Thymus (tissue), 11 donors: Measurements from ENCODE around the gene ANKS1B. TPM values are rescaled to one million over a fixed set of nuclear protein-coding genes. Genes with fewer than 3 reads are reported as not detected.
A peak's percentile ranks its signal among the peaks of the same experiment; 100 is the strongest.
"Not testable (repeated sequence)": the region's sequence is repeated elsewhere in the genome, so short reads cannot be mapped to it uniquely, and the experiment has no call there.

Source experiments
- DNase-seq, 9 donors: peaks; one replicate each; pipeline ENCODE4 v3.0.0-alpha.2; 2013; ENCODE audit warnings: low spot score in 9 of 9, low read depth in 6 of 9, missing footprints in 1 of 9
- H3K27ac ChIP-seq, 2 donors: one replicate each; pipeline ENCODE4 v1.5.1; 2013; ENCODE audit warnings: control low read depth in 1 of 2, low read depth in 1 of 2, low read length in 1 of 2, mild to moderate bottlenecking in 1 of 2, moderate library complexity in 1 of 2
- H3K27me3 ChIP-seq, 2 donors: one replicate each; pipeline ENCODE4 v1.5.1; 2013; ENCODE audit warnings: low read length in 1 of 2; ENCODE audit not compliant: control insufficient read depth in 2 of 2, insufficient read depth in 1 of 2
- H3K36me3 ChIP-seq, 2 donors: one replicate each; pipeline ENCODE4 v1.5.1; 2013; ENCODE audit warnings: low read length in 1 of 2, mild to moderate bottlenecking in 1 of 2, moderate library complexity in 1 of 2; ENCODE audit not compliant: control insufficient read depth in 2 of 2, insufficient read depth in 2 of 2
- H3K4me1 ChIP-seq, 2 donors: one replicate each; pipeline ENCODE4 v1.5.1; 2013; ENCODE audit warnings: low read length in 2 of 2; ENCODE audit not compliant: control insufficient read depth in 2 of 2, insufficient read depth in 2 of 2
- H3K4me3 ChIP-seq, 2 donors: one replicate each; pipeline ENCODE4 v1.5.1; 2013; ENCODE audit warnings: low read length in 2 of 2, control low read depth in 1 of 2, mild to moderate bottlenecking in 1 of 2
- H3K9me3 ChIP-seq, 2 donors: one replicate each; pipeline ENCODE4 v1.5.1; 2013; ENCODE audit warnings: low read length in 1 of 2, mild to moderate bottlenecking in 1 of 2; ENCODE audit not compliant: control insufficient read depth in 2 of 2, insufficient read depth in 1 of 2
- WGBS: extraction: QIAGEN DNeasy Blood & Tissue Kit; methylation state at CpG from one replicate; pipeline ENCODE4 v1.1.7; 2013; 5-methylcytosine and 5-hydroxymethylcytosine counted together
- polyA plus RNA-seq: library from polyadenylated mRNA; stranded (reverse); fragments of 200-250 nt; gene quantifications from one replicate; pipeline ENCODE4 v1.2.3, GENCODE V29; 2013
- total RNA-seq: library from RNA; stranded (reverse); fragments of 120-200 nt; gene quantifications from one replicate; pipeline ENCODE4 v1.2.4, GENCODE V29; 2013
- donor health status: healthy.

ANKS1B gene
- total and polyA plus RNA-seq, 2 donors: 3.5 to 4.9 TPM

DNA sequence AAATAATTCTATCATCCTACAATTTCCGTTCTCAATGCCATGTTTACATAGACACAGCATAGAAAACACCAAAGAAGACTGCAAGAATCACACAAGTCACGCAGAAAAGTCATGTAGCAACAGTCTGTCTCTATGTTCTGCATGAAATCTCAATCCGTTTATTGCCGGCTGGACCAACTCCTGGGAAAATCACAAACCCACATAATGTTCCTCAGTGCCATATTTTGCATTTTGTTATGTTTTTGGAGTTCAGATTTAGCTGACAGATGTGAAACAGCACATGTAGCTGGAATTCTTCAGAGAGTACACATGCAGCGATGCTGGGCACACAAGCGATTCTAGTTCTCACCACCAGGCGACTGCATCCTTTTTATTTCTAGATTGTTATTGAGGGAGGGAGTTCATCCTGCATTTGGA is 1146.5 kb downstream of the ANKS1B start:
- H3K9me3 ChIP-seq: no peaks in the 10 kb centered on the region
- no peaks in the 10 kb centered on the region for H3K36me3 ChIP-seq
- no peak overlapping the region for H3K27ac ChIP-seq
- H3K4me1 ChIP-seq: no peaks in the 10 kb centered on the region
- WGBS: 64% methylated on average over 7 of the region's 7 CpGs
- no peaks in the 10 kb centered on the region for H3K27me3 ChIP-seq
- no peak overlapping the region for H3K4me3 ChIP-seq
- DNase-seq: no peak

- not testable (repeated sequence) for DNase-seq, H3K4me1 ChIP-seq, H3K36me3 ChIP-seq, H3K27me3 ChIP-seq, H3K4me3 ChIP-seq, H3K9me3 ChIP-seq, H3K27ac ChIP-seq
- 92% methylated on average over 12 of the region's 12 CpGs for WGBS
Observed at GRCh38 chr12:98837134-98837752, 1147.5 kb downstream of the ANKS1B start.

GRCh38 chr12:98830657-98831056 is 1154.1 kb downstream of the ANKS1B start:
- Histone ChIP-seq H3K36me3 (no peaks in the 10 kb centered on the region), H3K27ac (no peak overlapping the region), H3K27me3 (no peaks in the 10 kb centered on the region), H3K9me3 (no peaks in the 10 kb centered on the region), H3K4me3 (no peak overlapping the region), H3K4me1 (no peaks in the 10 kb centered on the region)
- DNase-seq: no peak
- 90% methylated on average over 7 of the region's 7 CpGs for WGBS

DNA sequence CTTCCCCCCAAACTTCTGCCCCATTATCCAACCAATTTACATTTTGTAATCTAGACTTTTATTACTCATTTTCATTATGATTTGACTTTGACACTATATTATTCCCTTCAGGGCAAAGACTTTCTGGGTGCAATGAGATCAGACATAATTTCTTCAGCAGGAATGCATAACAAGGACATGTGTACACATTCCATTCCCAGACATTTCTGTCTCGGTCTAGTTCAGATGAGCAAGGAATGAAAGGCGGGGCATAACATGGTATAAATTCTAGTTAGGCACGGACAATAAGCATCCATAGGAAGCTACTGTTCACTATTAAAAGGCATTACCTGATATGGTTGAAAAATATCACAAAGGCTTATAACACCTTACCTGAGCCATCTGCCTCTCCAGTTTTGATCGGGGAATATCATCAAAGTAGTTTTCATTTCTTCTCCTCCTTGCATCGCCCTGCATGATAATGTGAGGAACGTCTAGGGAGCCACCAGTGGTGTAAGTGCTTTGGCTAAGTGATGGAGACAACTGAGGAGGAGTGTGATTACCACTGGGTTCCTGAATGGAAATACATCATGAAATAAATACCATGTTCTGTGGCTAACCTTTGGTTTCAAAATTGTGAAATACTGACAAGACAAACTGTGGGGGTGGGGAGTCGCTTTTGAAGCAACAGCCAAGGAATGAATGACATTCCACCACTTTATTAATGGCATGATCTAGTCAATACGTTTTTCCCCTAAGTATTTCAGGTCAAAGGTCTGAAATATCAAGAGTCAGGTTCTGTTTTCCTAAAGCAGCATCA is 1155.7 kb downstream of the ANKS1B start:
- Histone ChIP-seq H3K27ac (no peak overlapping the region), H3K36me3 (no peaks in the 10 kb centered on the region), H3K9me3 (no peaks in the 10 kb centered on the region), H3K4me3 (no peak overlapping the region), H3K27me3 (no peaks in the 10 kb centered on the region), H3K4me1 (no peaks in the 10 kb centered on the region)
- DNase-seq: no peak
- WGBS: 87% methylated on average over 8 of the region's 8 CpGs

GRCh38 chr12:98823012-98823411 is 1161.7 kb downstream of the ANKS1B start:
- Histone ChIP-seq H3K27me3 (no peaks in the 10 kb centered on the region), H3K36me3 (no peaks in the 10 kb centered on the region), H3K9me3 (no peaks in the 10 kb centered on the region), H3K27ac (no peak overlapping the region), H3K4me1 (no peaks in the 10 kb centered on the region), H3K4me3 (no peak overlapping the region)
- 93% methylated on average over 5 of the region's 5 CpGs for WGBS
- DNase-seq: no peak

GRCh38 chr12:98821866-98822265 is 1162.9 kb downstream of the ANKS1B start:
- WGBS: 79% methylated on average over 3 of the region's 3 CpGs
- Histone ChIP-seq H3K27ac (no peak overlapping the region), H3K9me3 (no peaks in the 10 kb centered on the region), H3K27me3 (no peaks in the 10 kb centered on the region), H3K4me3 (no peak overlapping the region), H3K4me1 (no peaks in the 10 kb centered on the region), H3K36me3 (no peaks in the 10 kb centered on the region)
- peak in 1 of 9 donors; percentile 4 for DNase-seq

DNA sequence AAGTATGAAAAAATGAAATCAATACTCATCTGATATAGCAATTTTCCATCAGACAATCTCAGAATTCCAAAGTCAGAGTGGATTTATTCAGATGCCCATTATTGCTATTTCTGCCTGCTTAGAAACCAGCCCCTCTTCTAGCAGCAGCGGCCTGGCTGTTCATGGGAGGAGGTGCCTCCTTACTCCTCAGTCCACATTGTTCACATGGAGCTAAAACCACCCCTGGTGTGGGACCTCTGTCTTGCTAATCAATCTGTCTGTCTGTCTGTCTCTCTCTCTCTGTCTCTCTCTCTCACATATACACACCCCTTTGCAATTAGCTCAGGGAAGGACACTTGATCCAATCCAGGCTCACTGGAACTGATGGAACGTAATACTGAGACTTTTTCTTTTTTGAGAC is 1163.5 kb downstream of the ANKS1B start:
- no peaks in the 10 kb centered on the region for H3K36me3 ChIP-seq
- no peak for DNase-seq
- H3K9me3 ChIP-seq: no peaks in the 10 kb centered on the region
- no peak overlapping the region for H3K4me3 ChIP-seq
- 53% methylated on average over 2 of the region's 2 CpGs for WGBS
- no peaks in the 10 kb centered on the region for H3K4me1 ChIP-seq
- H3K27me3 ChIP-seq: no peaks in the 10 kb centered on the region
- no peak overlapping the region for H3K27ac ChIP-seq

GRCh38 chr12:98819821-98820404 is 1164.8 kb downstream of the ANKS1B start:
- 79% methylated on average over 8 of the region's 8 CpGs for WGBS
- no peaks in the 10 kb centered on the region for H3K27me3 ChIP-seq
- H3K4me1 ChIP-seq: no peaks in the 10 kb centered on the region
- H3K9me3 ChIP-seq: no peaks in the 10 kb centered on the region
- no peak overlapping the region for H3K4me3 ChIP-seq
- no peaks in the 10 kb centered on the region for H3K36me3 ChIP-seq
- DNase-seq: no peak
- no peak overlapping the region for H3K27ac ChIP-seq

DNA sequence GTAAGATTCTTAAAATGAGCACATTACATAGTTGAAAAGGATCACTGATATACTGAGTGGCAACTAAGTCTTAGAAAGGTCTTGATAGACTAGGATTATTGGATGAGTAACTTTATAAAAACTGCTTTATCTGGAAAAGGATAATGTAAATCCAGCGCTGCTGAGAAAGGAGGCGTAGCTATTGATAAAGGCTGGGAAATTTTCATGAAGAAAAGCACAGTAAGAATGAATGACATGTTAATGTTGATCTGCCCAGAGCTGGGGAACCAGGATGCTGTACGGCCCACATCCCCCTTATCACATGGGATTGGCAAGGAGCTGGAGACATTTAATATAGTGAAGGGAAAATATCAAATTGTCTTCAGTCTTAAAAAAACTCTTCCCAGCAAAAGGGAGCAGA is 1165.7 kb downstream of the ANKS1B start:
- no peak for DNase-seq
- H3K9me3 ChIP-seq: no peaks in the 10 kb centered on the region
- no peak overlapping the region for H3K27ac ChIP-seq
- WGBS: 96% methylated on average over 3 of the region's 3 CpGs
- no peaks in the 10 kb centered on the region for H3K36me3 ChIP-seq
- no peaks in the 10 kb centered on the region for H3K4me1 ChIP-seq
- H3K27me3 ChIP-seq: no peaks in the 10 kb centered on the region
- no peak overlapping the region for H3K4me3 ChIP-seq
